Sigmoid colon (tissue), 7 donors: ENCODE measurements around the gene CACNA1C. TPM values are rescaled to one million over a fixed set of nuclear protein-coding genes. Genes with fewer than 3 reads are reported as not detected.
A peak's percentile ranks its signal among the peaks of the same experiment; 100 is the strongest.

ENCODE experiments used
- DNase-seq: peaks from one replicate; pipeline ENCODE4 v3.0.0-alpha.2; 2019
- H3K27ac ChIP-seq, 4 donors: fragments of 200-600 bp; sonication (generic); one replicate each; pipeline ENCODE4 v1.5.1; 2016 to 2019; ENCODE audit warnings: mild to moderate bottlenecking in 1 of 4
- H3K27me3 ChIP-seq, 3 donors: fragments of 200-600 bp; sonication (generic); one replicate each; pipeline ENCODE4 v1.5.1; 2019; ENCODE audit warnings: mild to moderate bottlenecking in 1 of 3
- H3K36me3 ChIP-seq, 4 donors: fragments of 200-600 bp; sonication (generic); one replicate each; pipeline ENCODE4 v1.5.1; 2016 to 2019
- H3K4me1 ChIP-seq, 4 donors: fragments of 200-600 bp; sonication (generic); one replicate each; pipeline ENCODE4 v1.5.1; 2017 to 2019
- H3K4me3 ChIP-seq, 4 donors: fragments of 200-600 bp; sonication (generic); one replicate each; pipeline ENCODE4 v1.5.1; 2017 to 2019; ENCODE audit warnings: mild to moderate bottlenecking in 2 of 4, moderate library complexity in 1 of 4
- H3K9me3 ChIP-seq, 4 donors: fragments of 200-600 bp in 3 of 4; sonication (generic) in 3 of 4; one replicate each; pipeline versions ENCODE4 v1.5.1 to v1.6.1; 2013 to 2019
- CTCF ChIP-seq, 4 experiments: fragments of 450-650 bp in 3 of 4; fragments of 200-600 bp in 1 of 4; IDR thresholded peaks; one replicate each; pipeline ENCODE4 v1.5.1; 2016 to 2019; ENCODE audit warnings: antibody characterized with exemption in 4 of 4, mild to moderate bottlenecking in 3 of 4, moderate library complexity in 2 of 4
- EP300 ChIP-seq, 4 donors: sonication (generic); formaldehyde crosslinking; IDR thresholded peaks; one replicate each; pipeline ENCODE4 v1.6.1; 2017; ENCODE audit warnings: antibody characterized with exemption in 4 of 4
- POLR2A ChIP-seq, 2 donors: fragments of 450-650 bp; IDR thresholded peaks; one replicate each; pipeline ENCODE4 v1.6.1; 2016; ENCODE audit warnings: antibody characterized with exemption in 2 of 2, mild to moderate bottlenecking in 2 of 2, moderate library complexity in 2 of 2
- POLR2AphosphoS5 ChIP-seq, 4 donors: sonication (generic); formaldehyde crosslinking; IDR thresholded peaks; one replicate each; pipeline ENCODE4 v1.6.1; 2017; ENCODE audit warnings: antibody characterized with exemption in 4 of 4
- WGBS, 2 donors: extraction: QIAGEN DNeasy Blood & Tissue Kit; methylation state at CpG; one replicate each; pipeline ENCODE4 v1.1.7; 2013; 5-methylcytosine and 5-hydroxymethylcytosine counted together
- intact Hi-C: fragments of 100-400 bp; cut with DNase I; formaldehyde crosslinking; loops from one replicate; pipeline ENCODE4 v1.15.1; 2023
- polyA plus RNA-seq, 3 donors: library from polyadenylated mRNA; stranded (reverse); fragments of 200-250 nt; gene quantifications; one replicate each; pipeline ENCODE4 v1.2.3, GENCODE V29; 2013
- total RNA-seq, 4 donors: library from RNA; depleted of rRNA; stranded (reverse); fragments of >200 nt; gene quantifications; one replicate each; pipeline ENCODE4 v1.1.0, GENCODE V29; 2016
- donor health status: healthy with polysubstance abuse.
- donor health status: Bipolar disorder and iron deficiency.
- donor health status: healthy.

Gene CACNA1C
- total and polyA plus RNA-seq, 7 donors, result 0.46 to 213 (median 62.0) TPM

GRCh38 chr12:2263901-2264300 is 211.1 kb downstream of the CACNA1C start:
- DNase-seq, result no peak
- no peaks in the 10 kb centered on the region for H3K9me3 ChIP-seq
- H3K27me3 ChIP-seq, result no peaks in the 10 kb centered on the region
- WGBS, 2 donors, result 92% methylated on average over 4 of the region's 4 CpGs
- peak overlapping the region; percentile 77 to 87 (median 84) for H3K27ac ChIP-seq
- H3K36me3 ChIP-seq, result no peaks in the 10 kb centered on the region
- H3K4me1 ChIP-seq, result peaks cover 0 to 96% (median 85%) of the 10 kb centered on the region in 4 donors
- TF ChIP-seq POLR2AphosphoS5 (IDR thresholded peaks at IDR 0.05) (no peak), EP300 (IDR thresholded peaks at IDR 0.05) (no peak), POLR2A (IDR thresholded peaks at IDR 0.05) (no peak), CTCF (IDR thresholded peaks at IDR 0.05) (no peak)
- H3K4me3 ChIP-seq, result no peak overlapping the region
- intact Hi-C loops, result no loop called here

GRCh38 chr12:2264651-2265232 is 212.0 kb downstream of the CACNA1C start:
- no peaks in the 10 kb centered on the region for H3K36me3 ChIP-seq
- H3K4me3 ChIP-seq, result no peak overlapping the region
- TF ChIP-seq POLR2AphosphoS5 (IDR thresholded peaks at IDR 0.05), result peak in 3 of 4 donors; percentile 54 to 69 (median 60)
- no peak for TF ChIP-seq CTCF (IDR thresholded peaks at IDR 0.05)
- TF ChIP-seq EP300 (IDR thresholded peaks at IDR 0.05), result peak in 1 of 4 donors; percentile 19
- peaks cover 0 to 93% (median 81%) of the 10 kb centered on the region in 4 donors for H3K4me1 ChIP-seq
- peak overlapping the region; percentile 77 to 87 (median 84) for H3K27ac ChIP-seq
- 78 to 83% methylated on average over 6 of the region's 6 CpGs for WGBS, 2 donors
- no peak for DNase-seq
- no peaks in the 10 kb centered on the region for H3K27me3 ChIP-seq
- intact Hi-C loops, result no loop called here
- no peaks in the 10 kb centered on the region for H3K9me3 ChIP-seq

- peak overlapping the region; percentile 77 to 87 (median 84) for H3K27ac ChIP-seq
These were observed 212.8 kb downstream of the CACNA1C start for GRCh38 chr12:2265461-2266167.

More at GRCh38 chr12:2265461-2266167, 212.8 kb downstream of the CACNA1C start:
- TF ChIP-seq POLR2AphosphoS5 (IDR thresholded peaks at IDR 0.05), result no peak
- no peak for TF ChIP-seq POLR2A (IDR thresholded peaks at IDR 0.05)
- TF ChIP-seq EP300 (IDR thresholded peaks at IDR 0.05), result no peak
- TF ChIP-seq CTCF (IDR thresholded peaks at IDR 0.05), result no peak
- no peaks in the 10 kb centered on the region for H3K36me3 ChIP-seq
- H3K27me3 ChIP-seq, result no peaks in the 10 kb centered on the region
- WGBS, 2 donors, result 83 to 91% methylated on average over 9 of the region's 9 CpGs
- no peak for DNase-seq
- no peaks in the 10 kb centered on the region for H3K9me3 ChIP-seq
- intact Hi-C loops, result no loop called here
- H3K4me1 ChIP-seq, result peaks cover 0 to 87% (median 77%) of the 10 kb centered on the region in 4 donors
- no peak overlapping the region for H3K4me3 ChIP-seq
